ENCODE results near the gene STK35. TPM values are rescaled to one million over a fixed set of nuclear protein-coding genes. Genes with fewer than 3 reads are reported as not detected.
A peak's percentile ranks its signal among the peaks of the same experiment; 100 is the strongest.

The STK35 gene
- total RNA-seq, 1 donor: 20.3 TPM

GRCh38 chr20:2114990-2115681 lies 13.5 kb downstream of the STK35 start:
- peak; percentile 86 for DNase-seq (ENCODE audit: low read depth)
- no peak for TF ChIP-seq CTCF (IDR thresholded peaks at IDR 0.05; ENCODE audit: insufficient read depth, low read depth, low read length)
- no peak overlapping the region for H3K4me3 ChIP-seq (ENCODE audit: low read depth, low read length)

GRCh38 chr20:2116170-2116940 lies 14.7 kb downstream of the STK35 start:
- no peak for TF ChIP-seq CTCF (IDR thresholded peaks at IDR 0.05; ENCODE audit: insufficient read depth, low read depth, low read length)
- DNase-seq (ENCODE audit: low read depth): no peak

DNA sequence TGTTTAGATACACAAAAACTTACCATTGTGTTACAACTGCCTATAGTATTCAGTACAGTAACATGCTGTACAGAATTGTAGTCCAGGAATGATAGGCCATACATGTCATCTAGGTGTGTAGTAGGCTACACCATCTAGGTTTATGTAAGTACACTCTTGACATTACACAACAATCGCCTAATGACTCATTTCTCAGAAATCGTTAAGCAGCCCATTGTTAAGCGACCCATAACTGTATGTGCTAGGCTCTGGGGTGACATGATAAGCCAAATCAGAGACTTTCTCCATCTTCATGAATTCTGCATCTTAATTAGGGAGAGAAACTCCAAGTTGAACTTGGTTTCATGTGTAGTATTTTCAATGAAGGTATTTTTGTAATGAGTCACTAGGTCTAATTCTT lies 17.2 kb downstream of the STK35 start:
- no peak for TF ChIP-seq CTCF (IDR thresholded peaks at IDR 0.05; ENCODE audit: insufficient read depth, low read depth, low read length)
- no peak for DNase-seq (ENCODE audit: low read depth)
- H3K4me3 ChIP-seq (ENCODE audit: low read depth, low read length): no peak overlapping the region

More at GRCh38 chr20:2116170-2116940, 14.7 kb downstream of the STK35 start:
- H3K4me3 ChIP-seq (ENCODE audit: low read depth, low read length): no peak overlapping the region

DNA sequence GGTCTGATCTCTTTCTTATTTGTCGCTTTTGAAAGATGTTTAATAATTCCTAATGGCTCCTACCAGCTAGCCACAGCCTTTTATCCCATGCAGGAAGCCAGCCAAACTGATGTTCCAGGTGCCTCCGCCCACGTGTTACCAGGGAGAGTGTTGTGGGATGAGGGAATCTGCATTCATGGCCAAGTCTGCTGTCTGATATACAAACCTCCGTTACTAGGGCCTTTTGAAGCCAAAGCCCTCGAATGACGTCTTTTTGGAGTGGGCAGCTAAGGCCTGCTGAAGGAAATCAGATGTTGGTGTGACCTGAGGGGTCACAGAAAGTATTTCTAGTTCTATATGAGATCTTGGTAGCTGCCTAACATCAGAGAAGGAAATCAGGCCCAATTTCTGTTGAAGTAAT lies 21.3 kb downstream of the STK35 start:
- TF ChIP-seq CTCF (IDR thresholded peaks at IDR 0.05; ENCODE audit: insufficient read depth, low read depth, low read length): no peak
- DNase-seq (ENCODE audit: low read depth): peak; percentile 84
- no peak overlapping the region for H3K4me3 ChIP-seq (ENCODE audit: low read depth, low read length)

DNA sequence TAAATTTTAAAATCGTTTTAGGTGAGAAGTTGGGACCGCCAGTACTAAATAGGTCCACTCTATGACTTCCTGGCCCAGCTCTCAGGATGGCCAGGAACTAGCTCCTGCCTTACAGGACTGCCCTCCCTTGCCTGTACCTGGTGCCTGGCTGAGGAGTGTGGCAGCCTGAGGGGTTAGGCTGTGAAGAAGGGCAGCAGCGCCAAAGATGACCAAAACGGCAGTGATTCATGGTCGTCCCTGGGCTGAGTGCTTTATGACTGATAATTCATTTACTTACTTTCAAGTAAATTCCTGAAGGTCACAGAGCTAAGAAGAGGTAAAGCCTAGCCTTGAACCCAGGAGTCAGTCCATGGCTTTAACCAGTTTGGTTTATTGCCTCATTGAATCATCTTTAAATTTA lies 22.1 kb downstream of the STK35 start:
- TF ChIP-seq CTCF (IDR thresholded peaks at IDR 0.05; ENCODE audit: insufficient read depth, low read depth, low read length): no peak
- no peak overlapping the region for H3K4me3 ChIP-seq (ENCODE audit: low read depth, low read length)
- no peak for DNase-seq (ENCODE audit: low read depth)

DNA sequence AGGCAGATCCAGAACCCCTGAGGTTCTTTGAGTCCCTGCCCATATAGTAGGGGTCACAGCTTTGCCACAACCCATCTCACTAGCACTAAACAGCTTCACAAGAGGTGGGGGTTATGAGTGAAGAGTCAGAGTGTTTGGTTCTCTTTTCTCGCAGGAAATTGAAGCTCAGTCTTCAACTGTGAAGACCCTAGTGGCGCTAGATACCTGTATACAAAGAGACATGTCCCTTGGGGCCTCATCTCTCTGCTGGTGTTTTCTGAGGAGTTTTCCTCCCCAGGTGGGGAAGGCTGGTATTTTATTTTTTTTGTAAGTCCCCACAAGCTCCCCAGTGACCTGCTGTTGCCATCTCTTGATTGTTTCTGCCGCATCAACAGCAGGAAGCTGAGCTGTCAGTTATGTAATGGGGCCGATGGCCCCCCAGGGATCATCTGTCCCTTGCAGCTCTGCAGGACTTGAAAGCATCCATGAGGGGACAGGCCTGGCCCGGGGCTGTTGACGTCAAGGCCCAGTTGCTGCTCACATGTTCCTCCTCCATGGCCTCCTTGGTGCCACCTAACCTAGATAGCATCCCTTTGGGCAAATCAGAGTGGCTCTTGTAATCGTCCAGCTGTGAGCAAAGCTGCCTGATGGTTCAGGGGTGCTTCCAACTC lies 23.1 kb downstream of the STK35 start:
- TF ChIP-seq CTCF (IDR thresholded peaks at IDR 0.05; ENCODE audit: insufficient read depth, low read depth, low read length): no peak
- DNase-seq (ENCODE audit: low read depth): no peak
- no peak overlapping the region for H3K4me3 ChIP-seq (ENCODE audit: low read depth, low read length)

Data from fibroblast of villous mesenchyme (primary cell).